ENCODE results near the gene METTL15. TPM values are rescaled to one million over a fixed set of nuclear protein-coding genes. Genes with fewer than 3 reads are reported as not detected.

The METTL15 gene
- total and polyA plus RNA-seq, 2 of the 8 experiments (the other 6 are each of a cell fraction or from before 2014, with no cell fraction given) = 5.4 to 10.5 TPM

GRCh38 chr11:28090052-28090749 lies 18.0 kb upstream of the METTL15 start:
- peaks cover 0 to 43% (median 1%) of the 10 kb centered on the region in 4 experiments; a peak in 4 of 8 replicates for H3K36me3 ChIP-seq (ENCODE audit: control insufficient read depth in 2 of 4, insufficient read depth in 4 of 4, low read length in 3 of 4)
- H4K20me1 ChIP-seq (replicated peaks in 1 of 2; ENCODE audit: control insufficient read depth in 1 of 2, insufficient read depth in 2 of 2, low read length in 2 of 2) = no peaks in the 10 kb centered on the region
- no peak overlapping the region for H3K9ac ChIP-seq (replicated peaks in 1 of 4; ENCODE audit: extremely low read depth in 1 of 4, low read depth in 3 of 4, low read length in 3 of 4)
- no peaks in the 10 kb centered on the region for H3K9me3 ChIP-seq (ENCODE audit: insufficient read depth in 2 of 2, low read depth in 1 of 2, low read length in 1 of 2)
- H2BK5ac ChIP-seq (ENCODE audit: low read depth, low read length) = no peak overlapping the region
- no peaks in the 10 kb centered on the region for H3K4me1 ChIP-seq (replicated peaks in 1 of 4; ENCODE audit: control insufficient read depth in 3 of 4, insufficient read depth in 4 of 4, low read length in 3 of 4)
- H3K23ac ChIP-seq (ENCODE audit: insufficient read length) = no peak overlapping the region
- POLR2A ChIA-PET (ENCODE audit: partially characterized antibody) = no interaction called here
- no peaks in the 10 kb centered on the region for H3K79me1 ChIP-seq (ENCODE audit: low read depth, low read length)
- no peak overlapping the region for H2BK120ac ChIP-seq (replicated peaks; ENCODE audit: low read depth, low read length)
- TF ChIP-seq CBX8 (IDR thresholded peaks at IDR 0.05; ENCODE audit: borderline replicate concordance, low read depth, low read length) = no peak
- TF ChIP-seq POLR2A (IDR thresholded peaks at IDR 0.05; ENCODE audit: control extremely low read depth in 1 of 2, low read depth in 2 of 2, low read length in 2 of 2) = no peak
- no peak for TF ChIP-seq SIN3A (conservative IDR thresholded peaks at IDR 0.05 in 1 of 2, IDR thresholded peaks at IDR 0.05 in 1 of 2; ENCODE audit: low read depth in 1 of 2, low read length in 2 of 2)
- no peak for TF ChIP-seq RXRA (IDR thresholded peaks at IDR 0.05; ENCODE audit: insufficient read depth, low read depth, low read length)
- TF ChIP-seq CTBP2 (IDR thresholded peaks at IDR 0.05; ENCODE audit: borderline replicate concordance, insufficient read depth, insufficient read length, low read length) = no peak
- TF ChIP-seq JUND (IDR thresholded peaks at IDR 0.05; ENCODE audit: low read length) = no peak
- H3K4me3 ChIP-seq (ENCODE audit: extremely low read depth in 1 of 4, insufficient read depth in 2 of 4, low read depth in 3 of 4, low read length in 4 of 4) = no peak overlapping the region
- H3K23me2 ChIP-seq (ENCODE audit: low read depth, low read length) = no peaks in the 10 kb centered on the region
- no peak overlapping the region for H3K4me2 ChIP-seq (ENCODE audit: insufficient read depth in 1 of 2, low read depth in 2 of 2, low read length in 2 of 2)
- no peak overlapping the region for H4K5ac ChIP-seq (ENCODE audit: insufficient read length, low read depth, low read length)
- H3K27ac ChIP-seq (ENCODE audit: low read depth, low read length) = no peak overlapping the region
- H2BK12ac ChIP-seq (ENCODE audit: low read depth, low read length) = no peak overlapping the region
- H2AK5ac ChIP-seq (ENCODE audit: low read depth, low read length) = no peak overlapping the region
- H2BK20ac ChIP-seq (ENCODE audit: low read length) = no peak overlapping the region
- H3K79me2 ChIP-seq (ENCODE audit: control insufficient read depth in 1 of 2, insufficient read depth in 2 of 2, low read length in 2 of 2) = no peaks in the 10 kb centered on the region
- FAIRE-seq = no peak
- no peak overlapping the region for H3K56ac ChIP-seq (replicated peaks; ENCODE audit: insufficient read length, low read depth, low read length)
- CTCF ChIA-PET (ENCODE audit: partially characterized antibody) = interaction anchor here (0.6 kb wide), 1 partner anchor 14 kb away, joined by 3 read pairs; no protein-coding TSS in a partner anchor
- 93% methylated on average over 2 of the region's 2 CpGs; no CpG with 5 or more reads in 1 of the 2 experiments for WGBS, 2 experiments (ENCODE audit: extremely low coverage in 1 of 2, insufficient coverage in 1 of 2, insufficient read length in 1 of 2, insufficient replicate concordance in 2 of 2, low coverage in 1 of 2, low lambda C conversion rate in 2 of 2, missing lambda C conversion rate in 1 of 2)
- H3K4ac ChIP-seq (replicated peaks; ENCODE audit: insufficient read length, low read depth, low read length) = no peak overlapping the region
- H3K27me3 ChIP-seq (replicated peaks in 1 of 4; ENCODE audit: control insufficient read depth in 3 of 4, extremely low read depth in 1 of 4, insufficient read depth in 3 of 4, low read length in 3 of 4) = no peaks in the 10 kb centered on the region
- no peak overlapping the region for H3K18ac ChIP-seq (ENCODE audit: extremely low read depth, low read length)
- no peak overlapping the region for H4K91ac ChIP-seq (replicated peaks; ENCODE audit: insufficient read length, low read length)
- no peak overlapping the region for H2AFZ ChIP-seq (ENCODE audit: low read length)
- no peak overlapping the region for H3K14ac ChIP-seq (ENCODE audit: insufficient read length)
- no peak for DNase-seq (ENCODE audit: low read depth in 1 of 2, low spot score in 2 of 2)
- no peak overlapping the region for H2BK15ac ChIP-seq (ENCODE audit: low read length)
- no peak overlapping the region for H4K8ac ChIP-seq (ENCODE audit: extremely low read depth, insufficient read depth, low read length)
